ENCODE measurements around the gene MPV17. TPM values are rescaled to one million over a fixed set of nuclear protein-coding genes. Genes with fewer than 3 reads are reported as not detected.

MPV17 gene
- total and polyA plus RNA-seq, 9 of the 15 experiments (the other 6 are each of a cell fraction or from before 2014, with no cell fraction given): 54.7 to 140 (median 70.2) TPM

DNA sequence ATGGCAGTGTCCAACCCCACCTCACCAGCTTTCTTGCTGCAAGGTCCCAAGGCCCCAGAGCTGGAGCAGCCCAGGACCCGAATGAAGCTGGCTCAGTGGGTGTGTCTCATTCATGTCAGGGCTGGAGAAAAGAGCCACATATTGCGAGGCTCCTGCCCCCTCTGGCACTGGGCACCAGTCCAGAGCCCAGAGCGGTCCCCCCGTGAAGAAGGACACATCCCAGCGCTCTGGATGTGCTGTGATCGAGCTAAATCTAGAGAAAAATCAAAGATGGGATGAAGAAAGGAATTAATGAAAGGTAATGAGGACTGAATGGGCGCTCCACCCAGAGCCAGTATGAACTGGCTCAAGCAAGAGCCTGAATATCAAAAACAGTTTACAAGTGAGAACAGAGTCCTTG is 13.3 kb upstream of the MPV17 start (continued):
- TF ChIP-seq, protein P1, sequence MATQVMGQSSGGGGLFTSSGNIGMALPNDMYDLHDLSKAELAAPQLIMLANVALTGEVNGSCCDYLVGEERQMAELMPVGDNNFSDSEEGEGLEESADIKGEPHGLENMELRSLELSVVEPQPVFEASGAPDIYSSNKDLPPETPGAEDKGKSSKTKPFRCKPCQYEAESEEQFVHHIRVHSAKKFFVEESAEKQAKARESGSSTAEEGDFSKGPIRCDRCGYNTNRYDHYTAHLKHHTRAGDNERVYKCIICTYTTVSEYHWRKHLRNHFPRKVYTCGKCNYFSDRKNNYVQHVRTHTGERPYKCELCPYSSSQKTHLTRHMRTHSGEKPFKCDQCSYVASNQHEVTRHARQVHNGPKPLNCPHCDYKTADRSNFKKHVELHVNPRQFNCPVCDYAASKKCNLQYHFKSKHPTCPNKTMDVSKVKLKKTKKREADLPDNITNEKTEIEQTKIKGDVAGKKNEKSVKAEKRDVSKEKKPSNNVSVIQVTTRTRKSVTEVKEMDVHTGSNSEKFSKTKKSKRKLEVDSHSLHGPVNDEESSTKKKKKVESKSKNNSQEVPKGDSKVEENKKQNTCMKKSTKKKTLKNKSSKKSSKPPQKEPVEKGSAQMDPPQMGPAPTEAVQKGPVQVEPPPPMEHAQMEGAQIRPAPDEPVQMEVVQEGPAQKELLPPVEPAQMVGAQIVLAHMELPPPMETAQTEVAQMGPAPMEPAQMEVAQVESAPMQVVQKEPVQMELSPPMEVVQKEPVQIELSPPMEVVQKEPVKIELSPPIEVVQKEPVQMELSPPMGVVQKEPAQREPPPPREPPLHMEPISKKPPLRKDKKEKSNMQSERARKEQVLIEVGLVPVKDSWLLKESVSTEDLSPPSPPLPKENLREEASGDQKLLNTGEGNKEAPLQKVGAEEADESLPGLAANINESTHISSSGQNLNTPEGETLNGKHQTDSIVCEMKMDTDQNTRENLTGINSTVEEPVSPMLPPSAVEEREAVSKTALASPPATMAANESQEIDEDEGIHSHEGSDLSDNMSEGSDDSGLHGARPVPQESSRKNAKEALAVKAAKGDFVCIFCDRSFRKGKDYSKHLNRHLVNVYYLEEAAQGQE (IDR thresholded peaks at IDR 0.05; ENCODE audit: borderline replicate concordance): 0 out of 2 replicates have a peak, but pooled peaks have one; percentile 3
- TF ChIP-seq, protein P1 (CRISPR knock-in tag; IDR thresholded peaks at IDR 0.05; ENCODE audit: low read depth): no peak
- TF ChIP-seq, protein P2, sequence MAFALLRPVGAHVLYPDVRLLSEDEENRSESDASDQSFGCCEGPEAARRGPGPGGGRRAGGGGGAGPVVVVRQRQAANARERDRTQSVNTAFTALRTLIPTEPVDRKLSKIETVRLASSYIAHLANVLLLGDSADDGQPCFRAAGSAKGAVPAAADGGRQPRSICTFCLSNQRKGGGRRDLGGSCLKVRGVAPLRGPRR (CRISPR knock-in tag; IDR thresholded peaks at IDR 0.05): no peak

Data from K562 (cell line).